Kidney tubule cell (primary cell): ENCODE results near the gene KDM1A.
A peak's percentile ranks its signal among the peaks of the same experiment; 100 is the strongest.
"Not testable (repeated sequence)": the region's sequence is repeated elsewhere in the genome, so short reads cannot be mapped to it uniquely, and the experiment has no call there.

Experiments
- DNase-seq: peaks from one replicate; pipeline ENCODE4 v3.0.0-alpha.2; 2018; ENCODE audit warnings: low spot score

Gene KDM1A

GRCh38 chr1:23019094-23019862 lies at the start of gene KDM1A:
Gene KDM1A (plus strand): TSS chr1:23019468. CDS start chr1:23019597, 129 bp downstream.
- peak; percentile 98 for DNase-seq

GRCh38 chr1:22970096-22970495 lies 49.2 kb upstream of the KDM1A start:
- DNase-seq, result no peak

- no peak for DNase-seq
Observed at GRCh38 chr1:22971161-22971560, 48.1 kb upstream of the KDM1A start.

GRCh38 chr1:22971611-22972405 lies 47.5 kb upstream of the KDM1A start:
- peak; percentile 54 for DNase-seq

- DNase-seq, result no peak
Observed at GRCh38 chr1:22972760-22973159, 46.5 kb upstream of the KDM1A start, which contains the start of gene LACTBL1. Gene LACTBL1 (minus strand): TSS chr1:22972866. CDS start chr1:22972316, 550 bp downstream.

GRCh38 chr1:22975694-22976093 lies 43.6 kb upstream of the KDM1A start:
- peak; percentile 16 for DNase-seq

- no peak for DNase-seq
Observed at GRCh38 chr1:22976127-22976460, 43.2 kb upstream of the KDM1A start.

GRCh38 chr1:22976461-22977243 lies 42.6 kb upstream of the KDM1A start:
- peak; percentile 85 for DNase-seq

GRCh38 chr1:22978299-22978698 lies 41.0 kb upstream of the KDM1A start:
- DNase-seq, result peak; percentile 72

GRCh38 chr1:22980471-22980790 lies 38.8 kb upstream of the KDM1A start:
- not testable (repeated sequence) for DNase-seq

GRCh38 chr1:22983944-22984343 lies 35.3 kb upstream of the KDM1A start:
- DNase-seq, result no peak

- not testable (repeated sequence) for DNase-seq
Observed at GRCh38 chr1:22992384-22992783, 26.9 kb upstream of the KDM1A start.

- not testable (repeated sequence) for DNase-seq
Observed at GRCh38 chr1:22993220-22993795, 26.0 kb upstream of the KDM1A start.

GRCh38 chr1:22995774-22996173 lies 23.5 kb upstream of the KDM1A start:
- no peak for DNase-seq

GRCh38 chr1:22997528-22997927 lies 21.7 kb upstream of the KDM1A start:
- DNase-seq, result not testable (repeated sequence)

GRCh38 chr1:23000133-23000532 lies 19.1 kb upstream of the KDM1A start:
- not testable (repeated sequence) for DNase-seq

GRCh38 chr1:23002218-23002617 lies 17.1 kb upstream of the KDM1A start:
- not testable (repeated sequence) for DNase-seq

GRCh38 chr1:23004112-23004511 lies 15.2 kb upstream of the KDM1A start:
- no peak for DNase-seq

GRCh38 chr1:23004769-23005168 lies 14.5 kb upstream of the KDM1A start:
- not testable (repeated sequence) for DNase-seq

- DNase-seq, result no peak
Observed at GRCh38 chr1:23007106-23007505, 12.2 kb upstream of the KDM1A start.

GRCh38 chr1:23008901-23009300 lies 10.4 kb upstream of the KDM1A start:
- no peak for DNase-seq

GRCh38 chr1:23010025-23010424 lies 9.2 kb upstream of the KDM1A start:
- DNase-seq, result not testable (repeated sequence)
